NT2/D1 (cell line): ENCODE results near the gene INHBE.

Experiments
- SUZ12 ChIP-seq: IDR thresholded peaks from 2 replicates; pipeline ENCODE4 v1.6.1; 2011; ENCODE audit not compliant: insufficient read length, insufficient read depth; ENCODE audit errors: extremely low read depth
- YY1 ChIP-seq: IDR thresholded peaks from 2 replicates; pipeline ENCODE4 v1.6.1; 2011; ENCODE audit not compliant: insufficient read length, insufficient read depth
- ZNF274 ChIP-seq: IDR thresholded peaks from 2 replicates; pipeline ENCODE4 v1.6.1; 2011; ENCODE audit warnings: mild to moderate bottlenecking, low read depth, low read length

- no peak for TF ChIP-seq YY1
- no peak for TF ChIP-seq SUZ12
- TF ChIP-seq ZNF274, result no peak
These were observed 23.9 kb downstream of the INHBE start for GRCh38 chr12:57479043-57479375.
